Activated T-cell treated with anti-CD3 and anti-CD28 coated beads for 48 hours (primary cell): ENCODE measurements around the gene MATCAP1.

ENCODE experiments used
- DNase-seq: peaks from one replicate; pipeline ENCODE4 v3.0.0-alpha.2; 2020; ENCODE audit warnings: low read depth

Gene MATCAP1

DNA sequence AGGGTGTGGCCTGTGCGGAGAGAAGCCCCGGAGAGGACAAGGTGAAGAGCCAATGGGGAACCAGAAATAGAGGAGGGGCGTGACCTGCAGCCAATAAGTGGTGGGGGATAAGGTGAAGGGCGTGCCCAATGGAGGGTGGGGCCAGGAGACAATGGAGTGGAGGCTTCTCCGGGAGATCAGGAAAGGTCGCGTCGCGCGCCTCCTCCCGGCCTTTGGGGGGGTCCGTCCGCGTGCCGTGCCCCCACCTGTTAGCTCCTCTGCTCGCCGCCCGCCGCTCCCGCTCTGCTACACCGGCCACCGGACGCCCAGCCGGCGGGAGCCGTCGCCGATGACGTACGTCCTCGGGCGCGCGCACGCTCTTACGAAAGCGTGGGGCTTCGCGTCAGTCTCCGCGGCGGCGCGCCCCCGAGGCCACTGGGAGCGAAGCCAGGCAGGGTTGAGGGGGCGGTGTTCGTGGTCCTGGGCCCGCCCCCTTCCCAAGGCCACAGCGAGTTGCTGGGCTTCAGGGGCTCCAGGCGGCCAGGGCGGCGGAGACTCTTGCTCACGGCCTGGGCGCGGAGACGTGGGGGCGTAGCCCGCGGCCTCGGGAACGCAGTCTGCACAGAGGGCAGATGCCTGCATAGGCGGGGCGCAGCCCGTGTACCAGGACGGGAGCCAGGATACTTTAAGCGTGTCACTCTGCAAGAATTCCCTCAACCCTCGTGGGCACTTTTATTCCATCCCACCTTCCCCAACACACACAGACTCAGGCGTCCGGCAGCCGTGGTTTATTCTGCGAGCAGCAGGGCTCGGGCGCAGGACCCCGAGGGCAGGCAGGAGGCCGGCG is at the start of gene MATCAP1:
Gene MATCAP1, minus strand, starts transcription at position 337 of the 826 bp plus-strand sequence. CDS start 3,353 bp downstream, outside the sequence.
- DNase-seq = peak; percentile 88

DNA sequence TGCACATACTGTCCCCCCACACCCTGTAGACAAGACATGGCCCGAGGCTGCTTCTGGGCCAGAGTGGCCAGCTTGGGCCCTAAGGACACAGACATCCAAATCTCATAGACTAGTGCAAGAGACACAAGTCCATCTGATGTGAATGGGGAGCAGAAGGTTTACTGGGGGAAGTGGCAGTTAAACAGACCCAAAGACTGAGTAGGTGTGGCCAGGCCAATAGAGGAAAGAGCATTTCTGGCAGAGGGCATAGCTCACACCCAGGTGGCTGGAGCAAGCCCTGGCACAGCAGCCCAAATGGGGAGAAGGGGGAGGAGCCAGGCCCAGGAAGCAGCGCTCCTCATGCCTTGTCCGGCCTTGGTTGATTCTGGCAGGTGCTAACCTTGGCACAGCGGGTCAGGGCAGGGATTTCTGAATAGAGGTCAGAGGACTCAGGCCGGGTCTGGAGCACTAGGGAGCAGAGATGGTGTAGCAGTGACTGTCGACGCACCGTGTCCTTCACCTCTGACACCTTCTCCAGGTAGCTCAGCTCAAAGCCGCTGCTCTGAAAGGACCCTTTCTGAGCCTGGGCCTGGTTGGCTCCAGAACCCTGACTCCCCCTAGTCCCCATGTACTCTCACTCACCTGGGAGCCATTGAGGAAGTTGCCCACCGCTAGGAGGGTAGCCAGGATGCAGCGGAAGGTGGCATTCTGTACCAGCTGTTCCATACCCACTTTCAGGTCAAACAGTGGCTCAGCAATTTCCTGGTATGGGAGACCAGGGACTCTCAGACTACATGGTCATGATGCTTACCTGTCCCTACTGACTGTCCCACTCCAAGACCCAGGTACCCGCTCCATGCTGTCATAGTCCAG is 47.3 kb upstream of the MATCAP1 start:
- DNase-seq = no peak

DNA sequence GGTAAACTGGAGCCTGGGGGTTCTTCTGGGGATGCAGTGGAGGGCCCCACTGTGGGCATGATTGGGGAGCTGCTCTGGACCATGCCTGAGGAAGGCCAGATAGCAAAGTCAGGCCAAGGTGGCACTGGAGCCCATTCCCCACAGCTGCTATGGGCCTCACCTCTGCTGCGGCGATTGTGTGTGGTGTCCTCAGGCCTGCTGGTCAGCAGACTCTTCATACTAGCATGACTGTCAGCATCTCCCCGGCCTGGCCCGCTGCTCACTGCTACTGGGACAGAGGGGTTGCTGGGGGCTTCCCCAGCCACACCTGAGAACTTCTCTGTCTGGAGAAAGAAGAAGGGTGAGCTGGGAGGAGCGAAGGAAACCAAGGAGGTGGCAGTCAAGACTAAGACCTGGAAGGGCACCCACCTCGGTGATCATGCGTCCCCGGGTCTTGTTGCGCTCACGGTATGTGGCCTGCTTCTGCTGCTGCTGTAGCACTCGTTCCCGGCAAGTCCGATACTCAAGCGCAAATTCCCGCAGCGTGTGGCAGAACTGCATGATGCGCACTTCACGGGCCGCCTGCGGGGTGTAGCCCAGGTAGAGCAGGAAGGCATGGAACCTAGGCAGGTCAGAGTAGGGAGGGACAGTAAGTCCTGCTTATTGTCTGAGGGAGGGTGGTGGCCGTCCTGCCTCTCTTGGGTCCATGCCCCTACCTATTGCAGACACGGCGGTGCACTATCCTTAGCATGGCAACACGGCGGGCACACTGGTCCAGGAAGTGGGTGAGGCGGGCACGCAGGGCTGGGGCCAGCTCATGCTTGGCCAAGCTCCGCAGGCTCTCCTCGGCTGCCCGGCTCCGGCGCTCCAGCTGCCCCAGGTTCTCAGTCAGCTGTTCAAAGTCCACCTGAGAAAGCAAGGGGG is 46.4 kb upstream of the MATCAP1 start:
- no peak for DNase-seq

DNA sequence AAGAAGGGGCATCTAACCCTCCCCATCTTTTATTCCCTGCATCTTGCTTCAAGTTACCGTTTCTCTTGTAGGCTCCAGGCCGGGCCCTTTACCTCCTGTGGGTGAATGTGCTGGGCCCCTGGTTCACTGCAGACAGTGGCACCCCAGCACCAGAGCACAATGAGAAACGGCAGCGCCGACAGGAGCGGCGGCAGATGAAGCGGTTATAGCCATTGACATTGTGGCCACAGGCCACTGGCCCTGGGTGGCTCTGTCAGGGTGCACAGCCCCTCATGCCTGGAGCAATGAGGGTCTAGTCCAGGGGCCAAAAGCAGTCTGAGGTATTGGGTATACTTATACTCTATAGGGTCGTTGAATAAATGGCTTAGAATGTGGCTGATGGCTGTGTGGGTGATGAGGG is 45.1 kb upstream of the MATCAP1 start:
- no peak for DNase-seq

DNA sequence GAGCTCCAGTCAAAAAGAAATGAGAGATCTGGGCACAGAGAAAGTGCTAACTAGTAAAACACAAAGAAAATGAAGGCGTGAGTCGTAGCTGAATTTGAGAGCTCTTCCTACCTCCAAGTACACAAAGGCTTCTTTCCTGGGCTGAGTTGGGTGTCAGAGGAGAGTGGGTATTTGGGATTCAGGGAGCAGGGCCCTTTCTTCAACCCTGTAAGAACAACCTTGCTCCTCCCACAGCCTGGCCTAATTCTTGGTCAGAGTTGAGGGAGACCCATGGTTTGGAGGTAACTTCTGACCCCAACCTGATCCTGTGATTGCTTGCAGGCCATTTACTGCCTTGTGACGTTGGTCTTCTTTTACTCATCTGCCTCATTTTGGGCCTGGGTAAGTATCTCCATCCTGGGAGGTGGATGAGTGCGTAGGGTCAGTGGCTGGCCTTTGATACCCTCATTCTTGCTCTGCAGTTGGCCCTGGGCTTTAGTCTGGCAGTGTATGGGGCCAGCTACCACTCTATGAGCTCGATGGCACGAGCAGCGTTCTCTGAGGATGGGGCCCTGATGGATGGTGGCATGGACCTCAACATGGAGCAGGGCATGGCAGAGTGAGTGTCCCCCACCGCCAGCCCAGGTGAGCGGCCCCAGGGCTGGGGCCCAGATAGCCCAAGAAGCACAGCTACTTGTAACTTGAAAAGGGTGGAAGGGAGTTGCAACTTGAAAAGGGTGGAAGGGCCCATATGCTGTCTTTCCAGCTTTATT is 44.4 kb upstream of the MATCAP1 start:
- DNase-seq = no peak

DNA sequence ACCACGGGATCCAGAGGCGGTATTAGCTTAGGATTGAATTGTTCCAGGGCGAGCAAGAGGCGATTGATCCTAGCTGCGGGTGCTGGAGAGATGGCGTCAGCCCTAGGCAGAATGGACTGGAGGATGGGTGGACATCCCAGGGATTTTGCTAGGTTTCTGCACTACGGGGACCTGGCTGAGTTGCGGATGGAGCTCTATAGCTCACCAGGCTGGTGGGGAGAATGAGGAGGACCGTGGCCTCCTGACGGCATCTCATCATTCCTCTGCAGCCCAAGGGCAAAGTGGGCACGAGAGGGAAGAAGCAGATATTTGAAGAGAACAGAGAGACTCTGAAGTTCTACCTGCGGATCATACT is 43.8 kb upstream of the MATCAP1 start:
- DNase-seq = no peak

DNA sequence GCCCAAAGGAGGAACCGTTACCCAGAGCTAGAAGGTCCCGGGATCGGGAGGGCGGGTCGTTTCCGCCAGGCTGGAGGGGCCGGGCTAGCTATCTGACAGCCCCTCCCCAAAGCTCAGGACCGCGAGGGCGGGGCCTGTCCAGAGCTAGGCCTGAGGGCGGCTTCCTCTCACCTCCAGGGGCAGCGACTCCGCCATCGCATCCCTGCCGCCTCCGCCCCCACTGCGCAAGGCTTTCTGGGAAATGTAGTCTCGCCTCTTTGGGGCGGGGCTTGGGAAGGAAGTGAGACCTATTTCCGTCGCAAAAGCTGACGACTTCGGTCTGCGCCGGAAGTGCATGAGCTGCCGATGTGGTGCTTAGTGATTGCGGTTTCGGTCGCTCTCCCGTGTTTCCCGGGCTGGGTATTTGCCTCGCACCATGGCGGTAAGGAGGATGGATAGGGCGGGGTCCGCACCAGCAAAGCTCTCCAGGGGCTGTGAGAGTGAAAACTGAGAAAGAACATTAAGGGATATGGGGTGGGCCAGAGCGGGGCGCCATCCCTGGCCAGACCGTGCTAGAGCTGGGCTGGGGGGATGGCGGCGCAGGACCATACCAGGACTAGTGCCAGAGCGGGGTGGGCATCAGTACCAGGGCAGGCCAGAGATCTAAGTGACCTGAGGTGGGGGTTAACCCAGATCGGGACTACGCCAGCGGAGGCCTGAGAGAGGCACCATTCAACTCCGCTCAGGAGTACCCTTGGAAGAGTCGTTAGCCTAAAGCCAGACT is 43.2 kb upstream of the MATCAP1 start, which contains the start of gene TMEM208:
Gene TMEM208, plus strand, starts transcription at position 327 of the 763 bp plus-strand sequence. Its CDS starts 89 bp downstream, at position 416.
- peak; percentile 98 for DNase-seq

DNA sequence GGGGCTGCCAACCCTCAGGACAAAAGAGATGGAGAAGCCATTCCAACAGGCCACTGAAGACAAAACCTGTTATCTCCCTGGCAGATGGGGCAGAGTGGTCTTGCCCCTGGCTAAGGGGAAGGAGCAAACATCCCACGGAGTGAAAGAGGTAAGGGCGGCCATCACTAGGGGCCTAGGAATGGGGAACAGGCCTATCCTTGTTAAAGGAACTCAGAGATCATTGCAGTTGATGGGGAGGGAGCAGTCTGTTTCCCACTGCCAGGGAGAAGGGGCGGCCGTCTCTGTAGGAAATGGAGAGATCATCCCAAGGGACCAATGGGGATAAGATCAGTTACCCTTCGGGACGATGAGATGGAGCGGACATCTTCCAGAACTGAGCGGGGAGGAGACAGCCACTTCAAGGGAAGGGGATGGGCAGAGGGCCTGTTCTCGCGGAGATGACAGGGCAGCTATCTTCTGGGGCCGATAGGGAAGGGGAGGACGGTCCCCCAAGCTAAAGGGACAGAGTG is 42.6 kb upstream of the MATCAP1 start:
- no peak for DNase-seq

DNA sequence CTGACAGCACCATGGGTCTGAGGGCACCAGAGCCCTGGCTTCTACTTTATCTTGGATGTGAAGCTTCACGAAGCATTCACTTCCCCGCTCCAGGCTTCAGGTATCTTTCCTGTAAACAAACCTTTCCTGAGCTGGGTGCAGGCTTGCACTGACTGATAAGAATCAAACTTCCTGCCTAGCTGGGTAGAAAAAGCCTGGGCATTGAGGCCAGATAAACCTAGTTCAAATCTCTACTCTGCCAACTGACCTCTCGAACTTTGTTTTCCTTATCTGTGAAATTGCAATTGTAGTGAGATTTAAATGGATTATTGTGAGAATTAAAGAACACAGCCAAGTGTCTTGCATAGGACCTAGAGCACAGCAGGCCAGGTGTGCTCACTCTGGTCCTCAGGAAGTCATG is 40.2 kb upstream of the MATCAP1 start:
- no peak for DNase-seq

DNA sequence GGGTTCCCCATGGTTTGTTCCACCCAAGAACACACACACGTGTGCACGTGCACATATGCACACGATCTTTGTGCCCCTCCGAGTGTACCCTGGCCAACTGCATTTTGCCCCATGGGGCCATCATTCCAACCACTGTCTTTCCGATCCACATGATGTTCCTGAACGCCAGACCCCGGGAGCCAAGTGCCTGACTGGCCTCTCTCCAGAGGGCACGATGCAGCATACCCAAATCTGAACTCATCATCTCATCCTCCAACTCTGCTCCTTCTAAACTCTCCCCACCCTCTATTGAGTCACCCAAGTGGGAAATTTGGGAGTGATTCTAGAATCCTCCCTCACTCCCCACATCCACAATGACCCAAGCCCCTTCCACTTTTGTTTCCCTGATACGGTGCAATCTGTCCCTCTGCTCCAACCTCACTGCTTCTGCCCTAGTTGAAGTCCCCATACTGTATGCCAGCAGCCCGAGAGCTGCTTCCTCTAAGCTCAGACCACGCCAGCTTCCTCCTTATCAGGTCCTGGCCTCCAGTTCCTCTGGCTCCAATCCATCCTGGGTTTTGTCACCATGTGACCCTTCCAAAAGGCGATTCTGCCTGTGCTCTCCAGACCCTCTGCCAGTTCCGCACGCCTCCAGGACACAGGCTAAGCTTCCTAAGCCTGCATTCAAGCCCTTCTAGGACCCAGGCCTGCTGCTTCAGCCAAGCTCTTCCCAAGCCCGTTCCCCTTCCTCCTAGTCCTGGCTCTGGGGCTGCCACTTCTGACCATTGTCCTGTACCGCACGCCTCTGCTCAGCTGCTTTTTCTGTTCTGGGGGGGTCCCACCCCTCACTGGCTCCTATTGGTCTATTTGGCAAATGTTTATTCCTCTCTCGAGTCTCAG is 33.1 kb upstream of the MATCAP1 start:
- no peak for DNase-seq

DNA sequence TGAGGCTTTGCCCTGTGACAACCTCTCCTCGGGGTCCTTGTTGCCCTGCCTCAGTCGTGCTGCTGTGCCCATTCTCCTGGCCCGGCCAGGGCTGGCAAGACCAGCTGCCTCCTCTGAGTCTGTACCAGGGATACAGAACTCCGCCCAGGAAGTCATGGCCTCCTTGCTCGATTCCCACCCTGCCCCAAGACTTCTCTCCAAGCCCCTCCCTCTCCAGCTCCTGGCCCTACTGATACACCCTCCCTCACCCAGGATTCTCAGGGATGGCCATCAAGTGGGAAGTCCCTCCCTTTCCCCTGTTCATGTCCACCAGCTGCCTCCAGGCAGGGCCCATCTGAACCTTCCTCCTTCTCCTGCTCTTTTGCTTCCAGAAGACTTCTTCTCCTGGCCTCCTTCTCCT is 31.9 kb upstream of the MATCAP1 start:
- no peak for DNase-seq

DNA sequence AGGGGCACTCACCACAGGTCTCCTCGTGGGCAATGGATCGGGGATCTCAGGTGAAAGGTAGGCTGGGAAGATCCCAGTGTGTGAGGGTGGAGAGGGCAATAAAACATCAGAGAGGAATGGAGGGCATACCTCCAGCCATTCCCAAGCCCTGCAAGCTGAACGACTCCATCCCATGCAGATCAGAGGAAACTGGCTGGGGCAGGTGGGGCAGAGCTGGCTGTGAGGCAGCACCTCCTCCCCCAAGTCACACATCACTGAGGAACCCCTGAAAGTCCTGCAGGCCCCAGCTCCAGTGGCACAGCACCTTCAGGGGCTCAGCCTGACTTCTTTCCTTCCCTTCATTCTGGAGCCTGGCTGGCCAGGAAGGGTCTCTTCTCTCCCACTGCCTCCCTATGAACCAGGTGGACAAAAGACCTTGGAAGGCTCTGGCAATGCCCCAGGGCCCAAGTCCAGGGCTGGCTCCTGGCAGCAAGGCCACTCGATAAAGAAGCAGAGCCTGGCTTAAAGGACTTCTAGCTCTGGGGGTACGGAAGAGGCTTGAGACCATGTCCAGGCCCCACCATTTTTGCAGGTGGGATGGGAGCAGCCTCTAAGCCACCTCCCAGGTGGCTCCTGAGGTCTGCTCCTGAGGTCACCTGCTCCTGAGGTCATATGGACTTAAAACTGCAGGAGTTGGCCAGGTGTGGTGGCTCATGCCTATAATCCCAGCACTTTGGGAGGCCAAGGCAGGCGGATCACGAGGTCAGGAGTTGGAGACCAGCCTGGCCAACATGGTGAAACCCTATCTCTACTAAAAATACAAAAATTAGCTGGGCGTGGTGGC is 29.6 kb upstream of the MATCAP1 start:
- no peak for DNase-seq

DNA sequence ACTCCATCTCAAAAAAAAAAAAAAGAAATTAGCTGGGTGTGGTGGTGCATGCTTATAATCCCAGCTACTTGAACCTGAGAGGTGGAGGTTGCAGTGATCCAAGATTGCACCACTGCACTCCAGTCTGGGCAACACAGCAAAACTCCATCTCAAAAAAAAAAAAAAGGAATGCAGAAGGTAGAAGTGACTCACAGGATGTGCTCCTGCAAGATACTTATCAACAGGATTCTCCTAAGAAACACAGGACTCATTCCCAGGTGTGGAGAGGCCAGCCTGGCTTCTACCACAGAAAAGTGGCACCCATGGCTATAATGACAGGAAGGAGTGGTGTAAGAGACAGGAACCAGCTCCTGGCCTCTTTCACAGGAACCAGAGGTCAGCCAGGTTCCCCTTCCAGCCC is 29.0 kb upstream of the MATCAP1 start:
- DNase-seq = no peak

DNA sequence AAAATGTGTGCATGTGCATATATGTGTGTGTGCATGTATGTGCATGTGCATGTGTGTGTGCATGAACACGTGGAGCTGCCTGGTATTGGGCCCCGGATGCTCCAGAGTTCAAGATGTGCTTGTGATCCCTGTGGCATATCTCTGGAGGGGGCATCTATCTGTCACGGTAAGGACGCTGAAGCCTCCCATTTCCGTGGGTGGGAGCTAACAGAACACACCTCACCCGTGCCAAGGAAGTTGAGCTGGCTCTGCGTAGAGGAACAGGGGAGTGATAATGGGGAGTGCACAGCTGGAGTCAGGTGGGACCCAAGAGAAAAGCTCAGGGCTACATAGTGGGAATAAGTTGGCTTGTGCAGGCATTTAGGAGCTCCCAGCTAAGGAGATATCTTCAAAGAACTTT is 27.9 kb upstream of the MATCAP1 start:
- DNase-seq = no peak

DNA sequence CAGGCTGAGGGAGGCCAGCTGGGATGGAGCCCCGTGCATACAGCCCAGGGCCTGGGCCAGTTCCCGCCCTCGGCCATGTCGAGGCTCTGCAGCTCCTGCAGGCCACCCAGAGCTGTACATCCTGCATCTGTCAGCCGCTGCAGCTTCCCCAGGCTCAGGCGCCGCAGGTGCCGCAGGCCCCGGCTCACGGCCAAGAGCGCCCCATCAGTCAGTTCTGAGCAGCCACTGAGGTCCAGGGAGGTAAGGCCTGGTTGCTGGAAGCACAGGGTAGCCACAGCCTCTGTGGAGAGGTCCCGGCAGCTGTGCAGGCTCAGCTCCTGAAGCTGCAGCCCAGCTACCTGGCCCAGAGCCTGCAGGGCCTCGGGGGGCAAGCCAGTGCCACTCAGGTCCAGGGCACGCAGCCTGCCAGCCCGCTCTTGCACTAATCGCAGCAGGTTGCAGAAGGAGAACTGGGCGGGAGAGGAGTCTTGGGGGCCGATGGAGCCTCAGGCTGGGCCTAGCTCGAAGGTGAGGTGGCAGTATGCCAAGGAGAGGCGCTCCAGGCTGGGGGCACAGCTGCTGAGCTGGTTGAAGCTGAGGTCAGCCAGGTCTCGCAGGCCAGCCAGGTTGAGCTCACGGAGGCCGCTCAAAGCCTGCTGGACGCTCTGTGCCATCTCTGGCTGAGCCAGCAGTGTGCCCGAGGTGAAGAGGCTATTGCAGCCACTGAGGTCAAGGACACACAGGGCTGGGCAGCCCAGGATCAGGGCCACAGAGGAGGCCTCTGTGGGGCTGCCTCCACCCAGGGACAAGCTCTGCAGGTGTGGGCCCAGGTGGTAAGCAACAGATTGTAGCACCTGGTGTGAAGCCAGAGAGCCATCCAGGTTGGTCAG is 26.5 kb upstream of the MATCAP1 start:
- no peak for DNase-seq

DNA sequence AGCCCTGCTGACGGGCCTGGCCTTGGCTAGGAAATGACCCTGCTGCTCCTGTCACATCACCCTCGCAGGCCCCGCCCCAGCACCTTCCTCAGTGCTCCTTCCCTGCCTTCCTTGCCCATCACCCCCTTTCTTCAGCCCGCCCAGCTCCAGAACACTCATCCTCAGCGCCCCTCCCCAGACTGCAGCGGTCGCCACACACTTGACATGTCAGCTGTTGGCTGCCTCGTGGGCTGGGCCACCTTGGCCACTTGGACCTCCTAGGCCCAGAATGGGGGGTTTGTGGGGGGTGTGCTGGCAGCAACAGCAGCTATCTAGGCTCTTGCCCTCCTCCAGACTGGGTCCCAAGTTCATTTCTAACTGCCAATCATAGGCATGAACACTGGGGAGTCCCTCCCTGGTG is 25.8 kb upstream of the MATCAP1 start:
- DNase-seq = no peak

DNA sequence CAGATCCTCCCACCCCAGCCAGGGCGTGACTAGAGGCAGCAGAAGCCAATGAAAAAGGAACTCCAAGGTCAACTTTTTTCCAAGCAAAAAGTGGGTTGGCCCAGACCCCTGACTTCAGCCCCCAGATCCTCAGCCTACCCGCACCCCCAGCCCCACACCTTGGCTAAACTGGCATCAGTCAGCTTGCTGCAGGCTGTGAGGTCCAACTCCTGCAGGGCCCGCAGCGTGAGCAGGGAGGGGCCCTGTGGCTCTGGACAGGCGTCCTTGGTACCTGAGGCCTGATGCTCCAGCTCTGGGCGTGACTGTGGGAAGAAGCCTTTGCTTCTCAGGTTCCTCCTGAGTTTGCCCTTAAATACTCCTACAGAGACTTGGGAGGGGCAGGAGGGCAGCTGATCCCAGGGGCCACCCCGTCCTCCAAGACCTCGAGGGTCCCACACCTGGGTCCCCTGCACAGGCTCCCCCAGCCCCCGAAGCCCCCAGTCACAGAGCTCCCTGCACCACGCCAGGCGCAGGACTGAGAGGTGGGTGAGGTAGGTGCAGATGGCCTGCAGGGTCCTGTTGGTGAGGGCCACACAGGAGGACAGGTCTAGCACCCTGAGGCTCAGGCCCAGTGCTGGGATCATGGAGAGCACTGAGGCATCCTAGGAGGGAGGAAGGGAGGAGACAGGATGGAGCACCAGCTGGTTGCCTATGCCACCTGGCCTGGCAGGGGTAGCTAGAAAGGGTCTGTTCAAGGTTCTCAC is 24.6 kb upstream of the MATCAP1 start:
- no peak for DNase-seq
